HG03108 (cell line): Measurements from ENCODE around the gene SCPEP1.
"Not testable (repeated sequence)": the region's sequence is repeated elsewhere in the genome, so short reads cannot be mapped to it uniquely, and the experiment has no call there.

ENCODE experiments used
- ATAC-seq: cut with Tn5 transposase; IDR thresholded peaks from one replicate; pipeline ENCODE4 v1.9.1; 2021; ENCODE audit warnings: moderate library complexity; ENCODE audit not compliant: unreplicated experiment

SCPEP1 gene, protein sequence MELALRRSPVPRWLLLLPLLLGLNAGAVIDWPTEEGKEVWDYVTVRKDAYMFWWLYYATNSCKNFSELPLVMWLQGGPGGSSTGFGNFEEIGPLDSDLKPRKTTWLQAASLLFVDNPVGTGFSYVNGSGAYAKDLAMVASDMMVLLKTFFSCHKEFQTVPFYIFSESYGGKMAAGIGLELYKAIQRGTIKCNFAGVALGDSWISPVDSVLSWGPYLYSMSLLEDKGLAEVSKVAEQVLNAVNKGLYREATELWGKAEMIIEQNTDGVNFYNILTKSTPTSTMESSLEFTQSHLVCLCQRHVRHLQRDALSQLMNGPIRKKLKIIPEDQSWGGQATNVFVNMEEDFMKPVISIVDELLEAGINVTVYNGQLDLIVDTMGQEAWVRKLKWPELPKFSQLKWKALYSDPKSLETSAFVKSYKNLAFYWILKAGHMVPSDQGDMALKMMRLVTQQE

DNA sequence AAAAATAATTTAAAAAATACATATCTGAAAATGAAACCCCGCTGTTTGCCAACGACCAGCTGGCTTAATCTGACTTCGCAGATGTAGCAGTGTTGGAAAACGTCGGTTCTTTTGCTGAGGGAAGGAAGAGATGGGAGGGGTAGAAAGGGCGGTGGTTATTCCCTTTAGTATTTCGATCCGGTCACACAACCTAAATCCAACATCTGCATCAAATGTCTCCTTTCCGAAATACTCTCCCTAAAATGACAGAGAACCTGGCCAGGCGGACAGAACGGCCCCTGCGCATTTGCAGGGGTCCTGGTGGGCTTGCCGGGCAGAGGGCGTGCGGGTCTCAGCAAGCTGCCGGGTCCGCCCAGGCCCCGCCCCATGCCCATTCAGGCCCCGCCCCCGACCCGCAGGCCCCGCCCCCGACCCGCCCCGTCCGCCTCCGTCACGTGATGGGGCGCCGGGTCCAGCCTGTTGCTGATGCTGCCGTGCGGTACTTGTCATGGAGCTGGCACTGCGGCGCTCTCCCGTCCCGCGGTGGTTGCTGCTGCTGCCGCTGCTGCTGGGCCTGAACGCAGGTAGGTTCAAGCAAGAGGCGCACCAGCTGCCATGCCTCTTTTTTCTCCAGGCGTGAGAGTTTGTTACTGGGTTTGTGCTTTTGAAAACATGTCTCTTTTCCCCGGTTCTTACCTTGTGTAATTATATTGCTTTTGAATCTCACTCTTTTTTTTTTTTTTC lies at the start of gene SCPEP1:
Gene SCPEP1, plus strand, starts transcription at position 459 of the 723 bp plus-strand sequence. Its CDS starts 29 bp downstream, at position 488.
- no peak for ATAC-seq

DNA sequence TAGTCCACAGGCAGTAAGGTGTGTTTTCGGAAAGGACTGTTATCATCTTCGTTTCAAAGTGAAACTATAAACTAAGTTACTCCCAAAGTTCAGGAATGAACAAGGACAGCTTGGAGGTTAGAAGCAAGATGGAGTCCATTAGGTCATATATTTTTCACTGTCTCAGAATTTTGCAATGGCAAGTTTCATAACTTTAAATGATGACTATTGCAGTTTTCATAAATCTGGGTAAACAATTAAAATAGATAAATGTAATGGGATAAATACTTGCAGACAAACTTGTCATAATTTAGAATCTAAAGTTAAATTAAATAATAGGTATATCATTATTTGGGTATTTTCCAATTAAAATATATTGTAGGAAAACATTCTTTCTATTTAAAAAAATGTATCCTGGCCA lies 49.3 kb upstream of the SCPEP1 start:
- ATAC-seq: no peak

DNA sequence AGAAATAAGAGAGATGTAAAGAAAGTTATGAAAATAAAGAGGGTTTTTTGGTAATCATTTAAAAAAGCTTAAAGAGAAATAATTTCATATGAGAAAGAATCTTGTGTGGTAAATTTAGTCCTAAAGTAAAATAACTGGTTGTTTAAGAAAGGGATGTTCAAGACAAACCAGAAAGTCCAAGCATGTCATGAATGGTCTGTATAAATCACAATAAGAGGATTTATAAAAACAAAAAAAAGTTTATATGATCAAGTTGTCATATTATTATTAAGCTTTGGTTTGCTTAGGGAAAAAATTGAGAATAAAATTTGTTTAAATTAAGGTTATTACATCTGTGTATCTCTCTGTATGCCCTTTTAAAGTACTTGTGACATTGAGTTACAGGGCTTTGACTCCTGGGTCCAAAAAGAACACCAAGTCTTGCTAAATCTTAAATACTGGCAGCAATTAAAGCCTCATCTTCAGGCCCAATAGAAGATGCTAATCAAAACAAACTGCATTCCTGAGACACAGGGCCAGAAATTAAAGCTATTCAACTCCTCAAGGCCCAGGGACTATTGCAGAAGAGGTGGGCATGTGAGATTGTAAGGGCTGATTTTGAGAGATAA lies 48.5 kb upstream of the SCPEP1 start:
- no peak for ATAC-seq

DNA sequence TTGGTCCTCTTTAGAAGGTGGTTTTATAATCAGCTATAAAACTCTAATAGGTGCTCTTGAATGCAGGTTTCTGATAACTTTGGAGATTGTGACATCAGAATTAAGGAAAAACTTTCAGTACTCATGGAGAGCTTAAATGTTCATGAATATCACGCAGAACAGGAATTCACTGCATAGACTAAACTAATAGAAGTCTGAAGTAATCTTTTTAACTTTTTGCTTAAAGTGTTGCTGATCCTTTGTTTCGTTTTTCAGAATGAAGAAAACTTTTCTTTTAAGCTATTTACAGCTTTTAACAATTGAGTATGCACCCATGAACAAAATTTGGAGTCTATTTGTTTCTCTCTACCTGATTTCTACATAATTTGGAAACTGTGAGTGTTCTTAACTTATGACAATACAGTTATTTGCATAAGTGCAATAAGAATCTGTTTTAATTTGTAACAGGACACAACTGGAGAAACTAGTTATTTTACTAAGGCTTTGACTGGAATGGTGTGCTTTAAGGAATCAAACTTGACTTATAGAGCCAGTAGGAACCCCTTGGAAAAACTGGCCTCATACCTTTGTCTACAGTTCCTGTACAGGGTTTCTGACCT lies 47.1 kb upstream of the SCPEP1 start:
- no peak for ATAC-seq

DNA sequence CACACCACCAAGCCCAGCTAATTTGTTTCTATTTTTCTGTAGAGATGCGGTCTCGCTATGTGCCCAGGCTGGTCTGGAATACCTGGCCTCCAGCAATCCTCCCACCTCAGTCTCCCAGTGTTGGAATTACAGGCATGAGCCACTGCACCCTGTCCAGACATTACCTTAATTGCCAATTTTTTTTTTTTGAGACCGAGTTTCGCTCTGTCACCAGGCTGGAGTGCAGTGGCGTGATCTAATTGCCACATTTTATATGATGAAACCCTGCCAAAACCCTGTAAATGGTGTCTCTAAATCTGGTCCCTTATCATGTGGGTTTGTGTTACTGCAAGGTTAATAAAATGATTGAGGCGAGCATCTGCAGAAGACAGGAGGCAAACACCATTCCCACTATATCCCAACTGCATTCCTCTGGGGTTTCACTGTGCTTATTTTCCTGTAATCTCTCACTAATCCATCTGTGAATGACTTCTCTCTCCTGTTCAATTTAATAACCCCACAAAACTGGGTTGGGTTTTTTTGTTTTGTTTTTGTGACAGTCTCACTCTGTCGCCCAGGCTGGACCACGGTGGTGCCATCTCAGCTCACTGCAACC lies 44.7 kb upstream of the SCPEP1 start:
- no peak for ATAC-seq

DNA sequence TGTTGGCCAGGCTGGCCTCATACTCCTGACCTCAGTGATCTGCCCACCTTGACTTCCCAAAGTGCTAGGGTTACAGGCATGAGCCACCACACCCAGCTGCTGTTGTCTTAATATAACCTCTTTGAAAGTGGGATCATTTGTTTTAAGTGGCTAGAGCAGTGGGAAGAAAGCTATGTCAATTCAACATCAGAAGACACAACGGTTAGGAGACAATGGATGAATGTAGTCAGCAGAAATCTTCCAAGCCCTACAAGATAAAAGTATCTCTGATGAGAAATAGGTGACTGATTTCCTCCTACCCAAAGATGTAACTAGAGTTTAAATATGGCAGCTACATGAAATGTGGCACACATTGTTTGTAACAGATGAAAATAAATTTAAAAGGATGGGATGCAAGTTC lies 44.1 kb upstream of the SCPEP1 start:
- no peak for ATAC-seq

DNA sequence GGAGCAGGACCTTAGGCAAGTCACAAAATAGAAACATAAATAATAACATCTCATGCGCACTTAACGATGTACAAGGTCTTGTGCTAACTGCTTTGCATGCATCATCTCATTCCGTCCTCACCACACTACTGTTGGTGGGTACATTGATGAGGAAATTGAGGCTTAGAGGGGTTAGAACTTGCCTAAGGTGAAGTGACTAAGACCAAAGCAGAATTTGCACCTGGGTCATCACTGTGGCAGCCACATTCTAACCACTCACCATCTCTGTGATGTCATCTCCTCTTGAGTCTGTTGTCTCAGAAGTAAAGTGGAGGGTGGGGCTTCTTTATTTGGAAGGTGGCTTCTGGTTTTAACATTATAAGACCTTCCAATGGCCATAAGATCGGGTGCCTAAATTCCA lies 43.7 kb upstream of the SCPEP1 start:
- ATAC-seq: no peak

DNA sequence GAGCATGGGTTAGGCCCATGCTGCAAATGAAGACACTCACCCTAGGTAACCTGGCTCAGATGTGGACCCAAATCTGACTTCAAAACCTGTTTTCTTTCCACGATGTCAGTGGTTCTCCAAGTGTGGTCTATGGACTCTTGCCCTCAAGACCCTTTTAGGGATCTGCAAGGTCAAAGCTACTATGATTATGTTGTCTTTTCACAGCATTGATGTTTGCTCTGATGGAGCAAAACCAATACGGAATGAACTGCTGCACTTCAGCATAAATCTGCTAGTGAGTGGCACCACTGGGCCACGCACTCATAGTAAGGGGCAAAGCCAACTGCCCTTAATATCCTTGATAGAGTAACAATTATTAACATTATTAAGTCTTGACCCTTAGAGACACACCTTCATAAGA lies 42.5 kb upstream of the SCPEP1 start:
- no peak for ATAC-seq

DNA sequence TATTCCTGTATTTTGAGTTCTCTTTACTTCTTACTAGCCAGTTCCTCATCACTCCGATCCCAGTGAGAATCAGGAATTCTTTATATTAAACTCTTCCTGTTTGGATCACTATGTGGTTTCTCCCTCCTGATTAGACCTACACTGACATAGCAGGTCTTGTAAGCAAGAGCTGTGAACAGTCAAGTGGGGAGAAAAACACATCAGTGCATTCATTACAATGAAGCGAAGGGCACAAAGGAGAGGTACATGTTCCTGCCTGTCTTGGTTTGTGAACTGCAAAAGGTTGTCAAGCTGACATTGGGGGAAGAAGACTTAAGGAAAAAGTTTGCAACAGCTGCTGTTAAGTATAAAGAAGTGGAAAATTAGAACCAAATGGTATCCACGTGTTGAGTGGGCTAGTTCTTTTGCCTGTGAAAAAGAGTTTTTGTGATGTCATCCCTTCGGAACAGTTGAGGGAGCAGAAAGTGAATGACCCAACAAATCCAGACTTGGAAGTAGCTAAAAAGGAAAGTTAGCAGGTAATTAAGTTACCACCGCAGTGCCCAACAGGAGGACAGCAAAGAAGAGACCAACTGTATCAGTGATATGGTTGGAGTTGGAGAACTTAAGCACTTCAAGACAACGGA lies 41.1 kb upstream of the SCPEP1 start:
- no peak for ATAC-seq

DNA sequence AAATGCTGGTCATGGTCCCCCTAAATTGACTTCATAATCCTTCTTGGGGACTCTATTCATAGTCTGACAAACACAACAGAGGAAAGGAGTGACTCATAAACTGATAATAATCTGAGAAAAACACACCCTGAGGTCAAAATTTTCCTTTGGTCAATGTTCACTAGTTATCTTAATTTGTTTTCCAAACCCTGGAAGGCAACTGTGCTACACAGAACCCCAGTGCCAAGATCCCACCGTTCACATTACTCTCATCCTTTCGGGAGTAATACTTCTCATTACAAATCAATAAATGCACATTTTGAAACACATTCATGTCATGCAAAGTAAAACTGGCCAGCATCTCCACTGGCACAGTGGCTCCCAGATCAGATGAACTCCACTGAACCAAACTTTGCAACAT lies 40.2 kb upstream of the SCPEP1 start:
- no peak for ATAC-seq

DNA sequence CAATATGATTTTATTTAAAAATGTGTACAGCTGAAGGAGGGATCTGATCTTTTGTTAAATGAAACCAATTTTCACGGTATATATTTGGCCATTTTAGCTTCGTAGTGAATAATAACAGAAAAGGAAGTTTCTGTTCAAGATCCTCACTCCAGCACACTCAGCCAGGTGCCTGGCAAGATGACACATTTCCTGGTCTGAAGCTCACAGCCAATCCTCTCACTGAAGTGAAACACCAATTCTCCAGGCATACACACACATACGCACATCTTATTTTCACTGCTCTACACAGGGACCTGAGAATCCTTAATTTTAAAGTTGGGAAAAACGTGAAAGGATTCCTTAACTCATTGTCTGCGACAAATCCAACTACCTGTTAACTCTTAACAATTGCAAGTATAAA lies 39.7 kb upstream of the SCPEP1 start:
- not testable (repeated sequence) for ATAC-seq

DNA sequence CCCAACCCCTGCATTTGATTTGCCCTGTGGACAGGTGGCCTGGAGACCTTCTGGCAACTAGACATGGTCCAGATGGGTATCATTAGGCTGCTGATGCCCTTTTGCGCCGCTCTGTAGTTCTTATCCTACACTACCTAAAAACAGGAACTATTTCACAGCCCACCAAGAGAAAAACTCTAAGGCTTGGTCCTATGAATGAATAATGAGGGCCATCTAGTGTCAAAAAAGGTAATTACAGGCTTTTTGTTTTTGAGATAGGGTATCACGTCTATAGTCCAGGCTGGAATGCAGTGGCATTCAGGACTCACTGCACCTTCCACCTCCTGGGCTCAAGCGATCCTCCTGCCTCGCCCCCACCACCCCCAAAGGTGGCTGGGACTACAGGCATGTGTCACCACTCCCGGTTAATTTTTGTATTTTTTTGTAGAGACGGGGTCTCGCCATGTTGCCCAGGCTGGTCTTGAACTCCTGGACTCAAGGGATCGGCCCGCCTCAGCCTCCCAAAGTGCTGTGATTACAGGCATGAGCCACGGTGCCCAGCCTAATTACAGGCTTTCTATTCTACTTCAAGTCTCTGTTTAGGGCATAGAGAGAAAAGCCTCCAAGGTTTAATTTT lies 38.0 kb upstream of the SCPEP1 start:
- ATAC-seq: no peak

DNA sequence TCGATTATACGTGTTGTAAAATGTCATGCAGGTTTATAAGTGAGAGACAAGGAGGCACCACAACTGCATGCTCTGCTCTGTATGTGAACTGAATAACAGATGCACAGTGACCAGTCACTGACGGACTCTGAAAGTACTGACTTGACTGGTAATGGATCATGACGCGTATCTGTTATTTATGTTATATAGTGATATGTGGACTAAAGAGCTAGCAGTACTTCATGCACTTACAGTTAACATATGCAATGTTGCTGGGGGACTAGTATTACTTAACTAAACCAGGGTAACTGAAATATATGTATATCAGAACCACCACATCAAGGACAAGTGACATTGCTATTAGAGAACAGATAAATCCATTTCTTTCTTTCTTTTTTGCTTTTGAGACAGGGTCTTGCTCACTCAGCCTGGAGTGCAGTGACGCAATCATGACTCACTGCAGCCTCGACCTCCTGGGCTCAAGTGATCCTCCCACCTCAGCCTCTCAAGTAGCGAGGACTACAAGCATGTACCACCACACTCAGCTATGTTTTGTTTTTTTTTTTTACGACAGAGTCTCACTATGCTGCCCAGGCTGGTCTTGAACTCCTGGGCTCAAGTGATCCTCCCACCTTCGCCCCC lies 34.3 kb upstream of the SCPEP1 start:
- no peak for ATAC-seq

DNA sequence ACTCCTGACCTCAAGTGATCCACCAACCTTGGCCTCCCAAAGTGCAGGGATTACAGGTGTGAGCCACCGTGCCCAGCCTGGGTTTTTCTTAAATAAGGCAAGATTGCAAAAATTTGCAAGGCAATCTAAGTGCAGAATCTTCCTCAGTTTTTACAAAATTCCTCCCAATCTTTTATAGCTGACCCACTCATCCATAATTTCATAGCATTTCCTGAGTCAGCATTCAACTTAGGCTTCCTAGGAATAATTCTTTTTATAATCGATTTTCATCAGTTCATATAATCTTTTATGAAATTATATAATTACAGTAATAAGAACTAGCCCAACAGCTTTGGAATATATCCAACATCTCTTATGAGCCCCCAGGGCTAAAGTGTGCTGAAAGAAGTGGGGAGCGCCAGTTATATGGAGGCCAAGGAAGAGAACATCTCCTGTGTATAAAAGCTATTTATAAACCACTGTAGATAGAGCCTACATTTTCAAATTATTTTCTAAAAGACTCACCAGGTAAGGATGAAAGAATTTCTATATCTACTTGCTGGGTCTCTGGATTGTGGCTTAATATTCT lies 31.9 kb upstream of the SCPEP1 start:
- ATAC-seq: no peak

DNA sequence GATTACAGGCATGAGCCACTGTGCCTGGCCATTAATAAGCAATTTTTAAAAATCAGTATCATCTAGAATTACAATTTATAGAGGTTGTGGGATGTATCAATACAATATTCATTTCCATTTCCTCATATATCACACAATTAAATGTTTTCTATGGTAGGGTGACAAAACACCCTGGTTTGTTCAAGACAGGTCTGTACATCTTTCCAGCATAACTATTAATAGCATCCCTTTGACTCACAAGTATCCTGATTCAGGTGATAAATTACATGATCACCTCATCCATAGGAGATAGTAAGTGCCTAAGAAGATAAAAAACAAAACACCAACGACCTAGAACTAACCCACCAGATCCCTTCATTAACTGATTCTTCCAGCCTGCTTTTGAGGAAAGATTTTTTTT lies 30.2 kb upstream of the SCPEP1 start:
- no peak for ATAC-seq

DNA sequence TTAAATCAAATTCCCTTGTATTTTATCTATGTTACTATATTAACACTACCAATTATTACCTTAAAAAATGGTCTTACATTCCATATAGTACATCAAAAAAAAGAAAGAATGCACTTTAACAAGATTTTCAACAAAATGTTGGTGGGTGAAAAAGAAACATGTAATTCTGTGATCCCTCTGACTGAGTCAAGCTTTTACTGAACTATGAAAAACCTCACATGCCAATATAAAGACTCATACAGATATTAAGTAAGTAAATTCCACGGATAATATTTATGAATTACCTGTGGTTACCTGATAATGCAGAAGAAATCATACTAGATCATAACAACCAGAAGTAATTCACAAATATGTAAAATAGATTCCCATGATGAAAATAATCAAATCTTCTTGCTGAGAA lies 29.4 kb upstream of the SCPEP1 start:
- ATAC-seq: no peak

DNA sequence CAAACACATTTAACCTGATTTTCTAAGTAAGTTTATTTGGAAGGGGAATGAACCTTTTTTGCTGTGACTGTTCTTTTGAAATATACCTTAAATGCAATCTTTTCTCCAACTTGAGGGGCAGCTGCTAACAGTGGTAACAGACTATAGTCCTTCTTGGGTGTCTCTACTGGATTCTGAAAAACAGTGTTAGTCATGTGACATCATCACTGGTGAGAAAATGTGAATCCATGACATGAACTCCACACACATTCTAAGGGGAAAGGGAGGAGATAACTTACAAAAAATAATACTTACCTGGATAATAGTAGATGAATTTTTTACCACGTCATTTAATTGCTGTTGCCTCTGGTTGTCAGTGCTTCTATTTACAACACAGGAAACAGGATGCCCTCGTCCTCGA lies 28.3 kb upstream of the SCPEP1 start:
- no peak for ATAC-seq

DNA sequence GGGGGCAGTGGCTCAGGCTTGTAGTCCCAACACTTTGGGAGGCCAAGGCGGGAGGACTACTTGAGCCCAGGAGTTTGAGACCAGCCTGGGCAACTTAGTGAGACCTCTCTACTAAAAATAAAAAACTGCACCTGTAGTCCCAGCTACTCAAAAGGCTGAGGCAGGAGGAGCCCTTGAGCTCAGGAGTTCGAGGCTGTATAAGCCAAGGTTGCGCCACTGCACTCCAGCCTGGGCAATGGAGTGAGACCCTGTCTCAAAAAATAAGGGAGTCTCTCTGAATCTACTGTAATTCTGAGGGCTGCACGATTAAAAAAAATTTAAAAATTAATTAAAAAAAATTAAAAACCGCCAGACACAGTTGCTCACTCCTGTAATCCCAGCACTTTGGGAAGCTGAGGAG lies 20.9 kb upstream of the SCPEP1 start:
- no peak for ATAC-seq
